OCI-LY7 (cell line): ENCODE results near the gene AKAP13.

Experiments
- EZH2phosphoT487 ChIP-seq: fragments of 200-600 bp; sonication (generic); IDR thresholded peaks from 2 replicates; pipeline ENCODE4 v1.6.1; 2018; ENCODE audit warnings: low read depth, borderline replicate concordance, mild to moderate bottlenecking, mixed run types, antibody characterized with exemption, low read length, moderate library complexity, mixed read lengths
- TF ChIP-seq, protein P1 (sequence below): fragments of 200-600 bp; sonication (generic); conservative IDR thresholded peaks from 2 replicates; pipeline ENCODE4 v1.5.1; 2014; ENCODE audit warnings: mild to moderate bottlenecking, antibody characterized with exemption, low read length, moderate library complexity, mixed read lengths

DNA sequence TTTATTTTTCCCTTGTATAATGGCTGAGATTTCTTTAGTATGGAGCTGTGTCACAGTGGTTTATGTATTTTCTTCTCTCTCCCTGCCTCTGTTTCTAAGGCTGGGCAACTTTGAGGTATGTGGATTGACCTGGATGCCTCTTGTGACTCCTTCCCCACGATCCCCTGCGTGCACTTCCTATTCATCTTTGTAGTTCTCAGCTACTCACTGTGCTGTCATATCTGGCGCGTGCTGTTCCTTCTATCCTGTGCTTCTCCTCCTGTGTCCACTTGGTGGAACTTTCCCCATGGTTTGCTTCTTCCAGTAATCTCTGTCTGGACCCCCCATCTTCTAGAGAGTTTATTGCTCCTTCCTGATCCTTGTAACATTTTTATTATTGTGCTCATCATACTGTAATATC, 97.3 kb downstream of the AKAP13 start:
- TF ChIP-seq, protein P1, sequence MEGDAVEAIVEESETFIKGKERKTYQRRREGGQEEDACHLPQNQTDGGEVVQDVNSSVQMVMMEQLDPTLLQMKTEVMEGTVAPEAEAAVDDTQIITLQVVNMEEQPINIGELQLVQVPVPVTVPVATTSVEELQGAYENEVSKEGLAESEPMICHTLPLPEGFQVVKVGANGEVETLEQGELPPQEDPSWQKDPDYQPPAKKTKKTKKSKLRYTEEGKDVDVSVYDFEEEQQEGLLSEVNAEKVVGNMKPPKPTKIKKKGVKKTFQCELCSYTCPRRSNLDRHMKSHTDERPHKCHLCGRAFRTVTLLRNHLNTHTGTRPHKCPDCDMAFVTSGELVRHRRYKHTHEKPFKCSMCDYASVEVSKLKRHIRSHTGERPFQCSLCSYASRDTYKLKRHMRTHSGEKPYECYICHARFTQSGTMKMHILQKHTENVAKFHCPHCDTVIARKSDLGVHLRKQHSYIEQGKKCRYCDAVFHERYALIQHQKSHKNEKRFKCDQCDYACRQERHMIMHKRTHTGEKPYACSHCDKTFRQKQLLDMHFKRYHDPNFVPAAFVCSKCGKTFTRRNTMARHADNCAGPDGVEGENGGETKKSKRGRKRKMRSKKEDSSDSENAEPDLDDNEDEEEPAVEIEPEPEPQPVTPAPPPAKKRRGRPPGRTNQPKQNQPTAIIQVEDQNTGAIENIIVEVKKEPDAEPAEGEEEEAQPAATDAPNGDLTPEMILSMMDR: no peak
- TF ChIP-seq EZH2phosphoT487: no peak
